ENCODE measurements around the gene PARVA.
"Not testable (repeated sequence)": the region's sequence is repeated elsewhere in the genome, so short reads cannot be mapped to it uniquely, and the experiment has no call there.

PARVA gene

DNA sequence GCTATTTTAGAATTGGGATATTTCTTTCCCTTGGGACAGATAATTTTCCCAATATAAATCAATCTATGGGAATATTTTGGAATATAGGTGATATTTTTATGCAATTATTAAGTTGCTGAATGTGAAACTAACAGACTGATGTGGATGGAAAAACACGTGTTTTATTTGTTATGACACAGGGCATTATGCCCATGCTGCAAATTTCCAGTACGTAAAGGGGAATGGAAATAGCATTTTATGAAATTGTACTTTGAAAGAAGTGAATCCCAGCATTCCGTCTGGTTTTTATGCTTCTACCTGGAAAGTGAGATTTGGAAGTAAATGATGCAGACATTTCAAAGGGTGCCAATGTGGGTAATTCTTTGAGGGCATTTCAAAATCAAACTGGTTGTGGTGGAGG is 142.7 kb downstream of the PARVA start:
- FAIRE-seq (no peak), DNase-seq (ENCODE audit: extremely low spot score, insufficient read length, low read depth) (no peak)

DNA sequence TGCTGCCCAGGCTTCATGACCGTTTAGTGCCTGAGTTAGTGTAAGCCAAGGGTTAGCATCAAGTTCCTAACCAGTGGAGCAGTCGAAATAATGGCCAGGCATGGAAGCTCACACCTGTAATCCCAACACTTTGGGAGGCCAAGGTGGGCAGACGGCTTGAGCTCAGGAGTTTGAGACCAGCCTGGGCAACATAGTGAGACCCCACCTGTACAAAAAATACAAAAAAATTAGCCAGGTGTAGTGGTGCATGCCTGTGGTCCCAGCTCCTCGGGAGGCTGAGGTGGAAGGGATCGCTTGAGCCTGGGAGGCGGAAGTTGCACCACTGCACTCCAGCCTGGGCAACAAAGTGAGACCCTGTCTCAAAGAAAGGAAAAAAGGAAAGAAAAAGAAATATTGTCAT is 143.2 kb downstream of the PARVA start:
- not testable (repeated sequence) for DNase-seq (ENCODE audit: extremely low spot score, insufficient read length, low read depth); FAIRE-seq

DNA sequence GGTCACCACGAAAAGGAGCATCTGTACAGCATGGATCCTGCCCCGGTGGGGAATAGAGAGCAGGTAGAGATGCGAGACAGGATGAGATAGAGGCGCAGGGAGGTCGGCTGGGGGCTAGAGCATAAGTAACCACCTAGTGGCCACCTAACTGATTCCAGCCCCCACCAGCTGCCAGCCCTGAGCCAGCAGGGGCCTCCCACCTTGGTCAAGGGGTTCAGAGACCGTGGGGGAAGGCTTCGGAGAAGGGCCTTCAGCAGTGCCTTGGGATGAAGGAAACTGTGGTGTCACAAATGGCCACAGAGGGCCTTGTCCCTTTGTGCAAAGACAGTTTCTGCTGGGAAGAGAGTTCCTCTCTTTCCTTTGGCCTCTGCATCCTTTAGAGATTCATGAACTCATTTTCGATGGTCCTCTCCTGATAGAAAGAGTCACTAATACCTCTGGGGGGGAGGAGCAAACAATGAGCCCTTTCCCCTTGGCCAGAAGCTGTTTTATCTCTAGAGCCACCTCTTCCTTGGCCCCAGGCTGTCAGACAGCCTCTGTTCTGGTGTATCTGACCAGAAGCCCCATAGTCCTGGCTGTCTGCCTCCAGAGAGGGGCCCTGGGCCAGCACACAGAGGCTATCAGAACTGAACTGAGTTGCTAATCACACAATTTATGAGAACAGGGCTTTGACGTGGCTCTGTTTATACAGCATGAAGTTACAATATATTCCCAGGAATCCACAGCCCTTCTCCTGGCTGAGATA is 146.0 kb downstream of the PARVA start:
- DNase-seq (ENCODE audit: extremely low spot score, insufficient read length, low read depth) (no peak), FAIRE-seq (no peak)

DNA sequence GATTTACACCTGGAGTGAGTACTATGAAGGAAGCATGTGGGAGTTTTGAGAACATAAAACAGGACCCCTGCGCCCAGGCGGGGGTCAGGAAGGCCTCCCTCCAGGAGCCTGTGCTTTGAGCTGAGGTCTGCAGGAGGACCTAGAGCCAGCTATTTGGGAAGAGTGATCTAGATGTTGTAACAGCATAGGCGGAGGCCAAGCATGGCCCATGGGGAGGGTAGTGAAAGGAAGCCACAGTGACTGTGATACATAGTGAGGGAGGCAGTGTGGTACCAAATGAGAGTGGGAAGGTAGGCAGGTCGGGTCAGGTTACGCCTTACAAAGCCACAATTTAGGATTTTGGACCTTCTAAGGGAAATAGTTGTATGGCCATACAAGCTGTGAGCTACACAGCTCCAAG is 147.5 kb downstream of the PARVA start:
- DNase-seq (ENCODE audit: extremely low spot score, insufficient read length, low read depth) (no peak), FAIRE-seq (no peak)

DNA sequence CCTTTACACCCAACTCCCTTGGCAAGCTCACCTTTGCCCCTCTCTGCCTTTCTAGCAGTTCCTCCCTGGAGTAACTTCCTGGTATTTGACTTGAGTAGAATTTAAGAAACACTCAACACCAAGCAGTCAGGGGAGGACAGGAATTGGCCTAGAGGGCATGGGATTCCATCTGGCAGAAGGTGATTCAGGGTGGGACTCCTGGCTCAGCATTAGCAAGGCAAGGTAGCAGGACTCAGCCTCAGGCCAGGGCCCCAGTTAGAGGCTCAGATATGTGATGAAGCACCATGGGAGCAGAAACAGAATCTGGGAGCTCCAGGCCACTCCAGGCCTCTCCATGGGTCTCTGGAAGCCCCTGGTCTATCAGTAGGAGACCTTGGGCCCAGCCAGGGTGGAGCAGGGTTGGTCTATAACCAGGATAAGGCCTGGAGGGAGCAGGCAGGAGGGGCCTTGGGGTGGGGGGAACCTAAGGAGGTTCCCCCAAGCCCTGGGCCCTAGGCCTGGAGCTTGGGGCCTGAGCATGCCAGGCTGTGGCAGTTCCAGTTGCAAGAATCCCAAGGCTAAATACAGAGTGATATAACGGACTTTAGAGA is 148.2 kb downstream of the PARVA start:
- DNase-seq (ENCODE audit: extremely low spot score, insufficient read length, low read depth), result no peak
- no peak for FAIRE-seq

DNA sequence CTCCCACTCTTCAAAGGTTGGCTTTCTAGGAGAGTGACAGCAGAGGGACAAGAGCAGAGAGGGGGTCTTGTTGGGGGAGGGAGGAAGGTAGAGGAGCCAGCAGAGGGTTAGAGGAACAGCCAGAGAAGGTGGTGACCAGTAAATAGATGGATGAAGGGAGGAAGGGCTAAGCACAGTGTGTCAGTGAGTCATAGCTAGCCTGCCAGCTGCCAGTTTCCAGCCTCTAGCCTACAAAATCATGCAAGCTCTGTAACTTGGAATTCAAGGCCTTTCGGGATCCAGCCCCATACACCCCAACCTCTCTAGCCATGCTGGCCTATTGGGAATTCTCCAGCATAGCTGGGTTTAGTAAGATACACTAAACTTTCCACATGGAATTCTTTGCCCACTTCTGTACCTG is 149.4 kb downstream of the PARVA start:
- FAIRE-seq, result no peak

DNA sequence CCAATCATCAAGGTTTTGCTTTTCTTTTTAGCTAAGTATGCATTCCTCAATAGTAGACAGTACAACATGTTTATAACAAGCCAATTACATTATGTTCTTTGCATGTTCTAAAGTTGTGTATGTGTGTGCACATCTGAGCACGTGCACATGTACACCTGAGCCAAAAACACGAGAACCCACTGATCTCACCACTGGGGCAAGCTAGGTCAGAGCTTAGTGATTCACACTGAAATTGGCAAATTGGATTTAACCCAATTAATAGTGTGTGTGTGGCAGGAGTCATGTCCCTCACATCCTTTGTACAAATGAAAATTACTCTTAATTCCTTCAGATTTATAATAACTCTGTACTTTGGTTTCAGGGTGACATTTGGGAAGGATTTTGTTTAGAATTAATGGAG is 151.1 kb downstream of the PARVA start:
- FAIRE-seq, result no peak
- no peak for DNase-seq (ENCODE audit: extremely low spot score, insufficient read length, low read depth)

More for the DNA sequence above, 149.4 kb downstream of the PARVA start:
- DNase-seq (ENCODE audit: extremely low spot score, insufficient read length, low read depth), result no peak

DNA sequence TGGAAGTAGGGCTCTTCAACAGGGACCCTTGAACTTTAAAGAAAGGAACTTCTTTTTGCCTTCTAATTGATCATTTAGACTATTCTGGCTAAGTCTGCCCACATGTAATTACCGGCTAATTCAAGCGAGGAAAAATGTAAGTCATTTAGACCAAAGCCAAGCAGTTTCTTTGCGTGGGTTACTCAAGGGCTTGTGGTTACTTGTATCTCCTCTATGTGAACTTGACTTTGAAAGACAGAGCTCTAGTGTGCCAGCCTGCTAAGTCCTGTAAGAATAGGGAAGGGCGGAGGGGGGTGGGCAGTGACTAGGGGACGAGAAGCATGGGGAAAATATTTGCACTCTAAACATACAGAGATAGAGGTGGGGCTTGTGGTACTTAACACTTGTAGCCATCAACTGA is 151.7 kb downstream of the PARVA start:
- DNase-seq (ENCODE audit: extremely low spot score, insufficient read length, low read depth) (no peak), FAIRE-seq (no peak)

DNA sequence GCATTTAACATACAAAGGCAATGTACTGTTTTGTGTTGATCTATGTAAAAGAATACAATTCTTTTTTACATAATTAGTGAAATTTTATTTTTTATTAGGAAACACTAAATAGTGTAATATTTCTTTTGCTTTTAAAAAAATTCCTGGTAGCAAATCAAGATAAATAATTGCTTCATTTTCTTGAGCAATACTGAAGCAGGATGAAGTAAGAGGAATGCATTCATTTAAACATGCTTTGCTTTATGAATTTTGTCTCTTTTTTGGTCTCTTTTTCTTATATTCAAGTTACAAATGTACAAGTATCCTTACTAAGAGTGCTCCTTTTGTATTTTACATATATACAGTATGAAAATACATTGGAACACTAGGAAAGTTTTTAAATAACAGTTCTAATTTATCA is 152.4 kb downstream of the PARVA start:
- no peak for FAIRE-seq

DNA sequence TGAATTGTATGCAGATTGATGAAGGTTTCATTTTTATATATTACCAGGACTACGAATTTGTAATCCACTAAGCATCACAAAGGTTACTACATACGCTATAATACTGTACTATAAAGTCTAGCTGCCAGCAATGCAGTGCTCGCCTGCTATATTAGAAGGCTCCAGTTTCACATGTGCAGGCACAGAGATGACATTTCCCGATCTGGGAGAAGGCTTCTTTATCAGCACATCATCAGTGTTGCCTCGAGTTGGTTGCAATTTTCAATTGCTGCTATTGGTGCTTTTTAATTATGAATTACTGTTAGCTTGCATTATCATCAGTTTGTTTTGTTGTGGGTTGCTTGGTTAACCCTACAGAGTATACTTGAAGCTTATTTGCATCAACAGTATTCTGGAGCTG is 153.6 kb downstream of the PARVA start:
- DNase-seq (ENCODE audit: extremely low spot score, insufficient read length, low read depth), result no peak
- FAIRE-seq, result no peak

More for the DNA sequence above, 152.4 kb downstream of the PARVA start:
- DNase-seq (ENCODE audit: extremely low spot score, insufficient read length, low read depth), result no peak

DNA sequence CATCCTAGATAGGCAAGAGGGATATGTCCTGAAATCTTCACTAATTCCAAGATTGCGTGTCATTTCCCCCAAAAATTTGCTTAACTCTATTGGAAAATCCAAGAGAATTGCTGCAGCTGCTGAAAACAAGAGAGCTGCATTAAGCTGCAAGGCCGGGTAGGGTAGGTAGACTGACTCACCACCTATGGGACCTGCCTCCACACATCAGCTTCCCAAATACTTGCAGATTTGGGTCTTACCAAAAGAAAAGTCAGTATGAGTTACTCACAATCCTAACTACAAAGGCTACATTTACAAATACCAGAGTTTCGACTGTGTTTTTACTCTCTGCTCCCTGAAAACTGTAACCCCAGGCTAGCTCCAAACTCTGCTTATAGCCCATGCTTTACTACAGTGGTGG is 154.3 kb downstream of the PARVA start:
- no peak for FAIRE-seq
- DNase-seq (ENCODE audit: extremely low spot score, insufficient read length, low read depth), result no peak

DNA sequence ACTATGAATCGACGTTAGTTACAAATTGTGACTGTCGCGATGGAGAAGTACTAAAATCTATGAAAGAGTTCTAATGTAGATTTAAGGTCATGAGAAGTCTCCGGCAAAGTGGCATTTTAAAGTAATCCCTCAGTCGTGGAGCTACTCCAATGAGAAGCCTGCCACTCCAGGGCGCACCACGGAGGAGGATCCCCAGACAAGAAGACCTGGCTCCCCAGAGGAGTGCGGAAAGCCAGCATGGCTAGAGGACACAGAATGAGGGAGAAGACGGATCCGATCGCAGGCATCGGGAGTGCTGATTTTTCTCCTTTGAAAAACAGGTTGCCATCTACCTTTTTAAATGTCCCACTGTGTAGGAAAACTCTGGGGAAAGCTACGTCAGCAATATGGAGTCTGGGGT is 155.2 kb downstream of the PARVA start:
- no peak for FAIRE-seq
- DNase-seq (ENCODE audit: extremely low spot score, insufficient read length, low read depth), result no peak

DNA sequence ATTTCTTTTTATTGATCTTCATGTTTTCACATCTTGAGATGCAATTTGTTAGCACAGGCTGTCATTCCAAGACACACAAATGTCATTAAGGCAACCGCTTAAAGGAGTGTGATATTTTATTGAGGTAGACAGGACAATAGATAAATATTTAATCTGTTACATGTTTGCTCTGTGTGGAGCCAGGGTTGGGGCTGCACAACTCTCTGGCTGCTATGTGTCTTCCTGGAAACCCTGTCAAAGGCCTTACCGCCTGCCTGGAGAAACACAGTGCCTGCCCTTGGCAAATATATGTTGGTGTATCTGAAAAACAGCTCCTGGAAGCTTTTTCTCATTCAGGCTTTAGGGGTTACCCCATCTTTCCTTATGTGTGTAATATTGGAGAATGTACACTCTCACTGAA is 157.2 kb downstream of the PARVA start:
- FAIRE-seq (no peak), DNase-seq (ENCODE audit: extremely low spot score, insufficient read length, low read depth) (no peak)

DNA sequence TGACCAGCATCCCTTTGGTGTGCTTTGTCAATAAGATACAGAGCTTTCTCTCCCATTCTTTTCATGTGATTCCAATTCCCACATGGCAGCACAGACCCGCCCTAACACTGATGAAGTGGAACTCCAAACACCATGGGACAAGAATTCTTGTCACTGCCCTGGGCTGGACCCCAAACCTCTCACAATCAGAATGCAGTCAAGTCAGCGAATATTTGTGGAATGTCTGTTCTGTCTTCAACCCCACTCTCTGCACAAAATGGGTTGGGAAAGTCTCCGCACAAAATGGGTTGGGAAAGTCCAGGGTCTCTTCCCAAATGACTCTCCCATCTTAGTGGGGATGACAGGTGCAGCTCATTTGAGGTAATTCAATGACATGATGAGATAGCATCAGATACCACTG is 157.9 kb downstream of the PARVA start:
- no peak for FAIRE-seq

DNA sequence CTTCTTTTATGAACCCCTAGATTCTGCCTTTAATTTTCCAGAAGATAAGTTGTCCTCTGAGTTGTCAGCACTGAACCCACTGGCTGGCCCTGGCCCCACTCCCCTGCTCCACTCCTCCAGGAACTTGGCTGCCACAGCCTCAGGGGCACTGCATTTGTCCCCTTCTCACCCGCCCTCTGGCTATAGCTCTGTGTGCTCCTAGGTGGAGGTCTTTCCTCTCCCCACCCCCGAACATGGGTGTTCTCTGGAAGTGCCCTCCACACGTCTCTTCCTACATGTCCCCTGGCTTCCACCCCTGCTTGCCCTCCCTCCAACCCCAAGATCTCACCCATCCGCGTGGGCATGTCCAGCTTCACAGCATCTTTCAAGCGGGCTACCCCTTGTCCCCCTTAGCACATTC is 159.2 kb downstream of the PARVA start:
- DNase-seq (ENCODE audit: extremely low spot score, insufficient read length, low read depth), result no peak
- FAIRE-seq, result no peak

More for the DNA sequence above, 157.9 kb downstream of the PARVA start:
- no peak for DNase-seq (ENCODE audit: extremely low spot score, insufficient read length, low read depth)

DNA sequence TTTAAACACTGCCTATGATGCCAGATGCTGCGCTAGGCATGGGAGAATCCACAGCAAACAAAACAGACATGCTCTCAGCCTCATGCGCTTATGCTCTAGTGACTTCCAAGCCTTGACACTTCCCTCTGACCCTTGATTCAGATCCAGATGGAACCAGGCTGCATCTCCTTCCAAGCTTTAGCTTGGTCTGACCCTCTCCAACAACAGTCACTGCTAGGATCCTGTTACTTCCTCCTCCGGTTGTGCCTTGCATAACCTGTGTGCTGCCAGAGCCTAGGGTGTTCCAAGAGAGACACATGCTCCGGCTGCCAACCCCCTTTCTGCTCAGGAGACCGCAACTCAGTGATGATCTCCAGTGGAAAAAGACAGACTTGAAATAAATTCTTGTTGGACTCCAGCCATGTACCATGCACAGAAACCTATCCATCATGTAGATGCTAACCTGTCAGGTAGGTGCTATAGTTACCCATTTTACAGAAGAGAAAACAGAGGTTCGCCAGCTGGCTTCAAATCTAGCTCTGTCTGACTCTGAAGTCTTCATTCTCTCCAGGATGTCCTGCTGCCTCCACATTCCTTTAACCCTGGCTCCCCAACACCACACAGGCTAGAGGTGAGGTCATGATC is 160.5 kb downstream of the PARVA start:
- FAIRE-seq (no peak), DNase-seq (ENCODE audit: extremely low spot score, insufficient read length, low read depth) (no peak)

DNA sequence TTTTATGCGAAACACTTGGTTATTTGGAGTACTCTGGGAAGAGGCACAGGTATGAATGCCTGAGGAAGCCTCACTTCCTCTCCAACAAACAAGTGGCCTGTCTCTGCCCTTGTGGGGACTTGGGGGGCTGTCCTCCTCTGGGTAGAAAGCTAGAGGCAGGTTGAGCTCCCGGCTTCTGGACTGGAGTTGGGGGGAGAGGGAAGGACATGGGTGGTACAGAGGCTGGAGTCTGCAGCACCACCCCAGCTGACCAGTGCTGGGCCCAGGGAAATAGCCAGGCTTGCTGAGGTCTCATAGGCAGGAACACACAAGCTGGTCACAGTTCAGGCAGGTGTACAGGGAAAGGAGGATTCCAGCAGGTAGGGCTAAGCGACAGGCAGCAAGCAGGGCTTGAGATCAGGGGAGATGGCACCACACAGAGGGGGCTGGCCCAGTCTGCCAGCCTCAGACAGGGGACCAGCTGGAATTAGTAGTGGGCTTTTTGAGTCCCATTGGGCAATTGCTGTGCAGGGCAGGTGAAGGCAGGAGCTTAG is 161.6 kb downstream of the PARVA start:
- FAIRE-seq (no peak), DNase-seq (ENCODE audit: extremely low spot score, insufficient read length, low read depth) (no peak)

DNA sequence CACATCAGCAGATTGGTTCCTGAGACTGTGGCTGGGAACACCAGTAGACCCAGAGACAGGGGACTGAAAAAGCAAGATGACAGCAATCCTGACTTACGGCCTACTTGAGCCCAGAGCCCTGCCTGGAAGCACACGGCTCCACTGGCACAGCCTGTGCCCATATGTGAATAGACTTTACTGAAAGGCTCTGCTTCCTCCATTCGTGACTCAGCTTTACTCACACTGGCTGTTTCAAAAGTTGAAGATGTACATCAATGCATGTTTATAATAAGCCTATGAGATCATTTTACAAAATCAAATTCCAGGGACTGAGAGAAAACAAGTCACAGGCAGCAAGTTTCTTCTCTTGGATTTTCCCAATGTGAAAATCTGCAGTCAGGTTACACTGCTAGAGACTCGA is 162.2 kb downstream of the PARVA start:
- DNase-seq (ENCODE audit: extremely low spot score, insufficient read length, low read depth), result no peak
- no peak for FAIRE-seq

DNA sequence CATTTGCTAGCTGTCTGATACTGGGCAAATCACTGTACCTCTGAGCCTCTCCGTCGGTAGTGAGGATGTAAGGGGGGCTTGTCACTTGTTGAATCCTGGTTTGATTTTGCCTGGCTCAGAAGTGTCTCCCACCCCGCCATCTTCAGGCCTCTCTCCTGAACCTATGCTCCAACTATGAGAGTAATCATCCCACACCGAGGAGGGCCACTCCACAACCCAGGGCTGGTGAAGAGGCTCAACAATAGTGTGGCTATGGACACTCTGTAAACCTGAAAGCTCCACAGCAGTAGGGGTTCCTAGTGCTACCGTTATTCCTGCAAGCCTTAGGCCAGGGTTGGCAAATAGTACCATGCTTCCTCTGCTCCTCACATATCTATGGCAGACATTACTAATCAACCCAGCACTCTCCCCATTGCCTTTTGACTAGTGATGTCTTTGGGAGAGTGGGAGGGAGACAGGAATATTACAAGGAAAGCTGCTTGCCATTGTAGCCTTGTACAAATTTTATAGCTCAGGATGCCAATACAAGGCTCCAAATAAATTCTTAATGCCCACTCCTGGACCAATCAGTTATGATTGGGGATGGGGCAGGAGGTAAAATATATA is 162.8 kb downstream of the PARVA start:
- no peak for DNase-seq (ENCODE audit: extremely low spot score, insufficient read length, low read depth)
- FAIRE-seq, result no peak

DNA sequence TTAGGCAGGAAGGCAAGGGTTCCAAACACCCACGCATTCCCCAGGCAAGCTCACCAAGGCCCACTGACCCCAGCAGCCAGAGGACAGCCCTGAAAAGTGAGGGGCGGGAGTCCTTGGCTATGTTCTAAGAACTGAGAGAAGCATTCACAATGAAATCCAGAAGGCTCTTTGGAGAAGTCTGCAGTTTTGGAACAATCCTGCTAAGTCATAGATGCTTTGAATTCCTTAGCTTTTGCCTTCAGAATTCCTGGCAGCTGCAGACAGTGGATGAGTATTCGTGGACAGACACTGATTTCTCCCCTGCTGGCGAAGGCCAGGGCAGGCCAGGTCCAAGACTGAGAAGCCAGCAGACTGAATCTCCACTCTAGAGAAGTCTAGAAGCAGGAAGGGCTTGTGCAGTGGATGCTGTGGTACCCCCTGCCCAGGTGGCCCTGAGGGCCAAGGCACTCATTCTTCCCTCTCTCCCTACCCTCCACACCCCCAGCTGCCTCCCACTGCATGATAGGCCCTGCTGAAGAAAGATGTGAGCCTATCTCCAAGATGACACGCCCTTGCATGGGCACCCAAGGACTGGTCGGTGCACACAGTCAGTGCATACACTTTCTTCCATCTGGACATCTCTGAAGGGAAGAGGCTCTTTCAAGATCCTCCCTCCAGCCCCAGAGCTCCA is 163.7 kb downstream of the PARVA start:
- FAIRE-seq (no peak), DNase-seq (ENCODE audit: extremely low spot score, insufficient read length, low read depth) (no peak)

Measured in GM18507 (cell line).